ENCODE data around the gene ZNF25. TPM values are rescaled to one million over a fixed set of nuclear protein-coding genes. Genes with fewer than 3 reads are reported as not detected.

ZNF25 gene
- total and polyA plus RNA-seq, 9 of the 15 experiments (the other 6 are each of a cell fraction or from before 2014, with no cell fraction given) = 0.62 to 2.3 (median 1.6) TPM

DNA sequence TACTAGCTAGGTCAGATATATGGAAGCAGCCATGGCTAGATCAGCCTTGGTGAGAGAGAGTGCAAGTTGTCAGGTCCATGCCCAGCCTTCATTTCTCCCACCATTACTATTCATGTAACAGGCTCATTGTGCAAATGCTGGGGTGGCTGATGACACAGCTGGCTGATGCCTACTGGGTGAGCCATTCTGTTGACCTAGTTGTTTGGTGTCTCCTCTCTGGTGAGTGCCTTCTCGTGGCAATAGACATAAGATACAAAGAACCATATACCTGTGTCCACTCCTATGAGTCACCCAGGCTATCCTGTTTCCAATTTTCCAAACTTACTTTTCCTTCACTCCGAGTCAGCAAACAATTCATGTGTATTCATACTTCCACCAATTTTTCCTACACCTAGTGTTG lies 46.0 kb downstream of the ZNF25 start:
- Histone ChIP-seq H3K36me3 (ENCODE audit: control insufficient read depth, insufficient read depth, low read length) (no peaks in the 10 kb centered on the region), H3K4me1 (replicated peaks in 1 of 2; ENCODE audit: control insufficient read depth in 2 of 2, insufficient read depth in 2 of 2, low read length in 2 of 2) (no peaks in the 10 kb centered on the region), H3K9me1 (ENCODE audit: control insufficient read depth, insufficient read depth, low read length) (no peaks in the 10 kb centered on the region), H3K4me2 (ENCODE audit: insufficient read depth, low read length) (no peak overlapping the region), H3K9me3 (replicated peaks; ENCODE audit: control insufficient read depth, insufficient read depth, low read depth, low read length) (no peaks in the 10 kb centered on the region), H3K27me3 (ENCODE audit: control insufficient read depth in 2 of 2, insufficient read depth in 2 of 2, low read length in 2 of 2) (no peaks in the 10 kb centered on the region), H3K9ac (ENCODE audit: insufficient read depth in 1 of 2, low read depth in 2 of 2, low read length in 2 of 2) (no peak overlapping the region), H3K27ac (ENCODE audit: extremely low read depth, low read depth, low read length) (no peak overlapping the region), H2AFZ (ENCODE audit: low read depth, low read length) (no peak overlapping the region), H3K4me3 (no peak overlapping the region), H3K79me2 (ENCODE audit: control insufficient read depth, insufficient read depth, low read length) (no peaks in the 10 kb centered on the region), H4K20me1 (replicated peaks; ENCODE audit: control insufficient read depth, insufficient read depth, low read length) (no peaks in the 10 kb centered on the region)
- BruUV-seq (replicated peaks) = no TSS peak
- in situ Hi-C loops (cut with MboI) = no loop called here
- no peak for ATAC-seq
- 0% methylated on average over 2 of the region's 2 CpGs for WGBS (ENCODE audit: insufficient coverage, low coverage, missing lambda C conversion rate)
- no peak for FAIRE-seq
- TF ChIP-seq ZBTB8A (IDR thresholded peaks at IDR 0.05; ENCODE audit: partially characterized antibody) (no peak), PHTF2 (CRISPR knock-in tag; IDR thresholded peaks at IDR 0.05) (no peak), U2AF1 (optimal IDR thresholded peaks at IDR 0.05; ENCODE audit: low read depth, low read length) (no peak), KLF1 (tag; IDR thresholded peaks at IDR 0.05) (no peak), IRF2 (CRISPR knock-in tag; IDR thresholded peaks at IDR 0.05) (no peak), HDAC8 (tag; IDR thresholded peaks at IDR 0.05) (no peak)
- TF ChIP-seq, protein P1, sequence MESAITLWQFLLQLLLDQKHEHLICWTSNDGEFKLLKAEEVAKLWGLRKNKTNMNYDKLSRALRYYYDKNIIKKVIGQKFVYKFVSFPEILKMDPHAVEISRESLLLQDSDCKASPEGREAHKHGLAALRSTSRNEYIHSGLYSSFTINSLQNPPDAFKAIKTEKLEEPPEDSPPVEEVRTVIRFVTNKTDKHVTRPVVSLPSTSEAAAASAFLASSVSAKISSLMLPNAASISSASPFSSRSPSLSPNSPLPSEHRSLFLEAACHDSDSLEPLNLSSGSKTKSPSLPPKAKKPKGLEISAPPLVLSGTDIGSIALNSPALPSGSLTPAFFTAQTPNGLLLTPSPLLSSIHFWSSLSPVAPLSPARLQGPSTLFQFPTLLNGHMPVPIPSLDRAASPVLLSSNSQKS (CRISPR knock-in tag; IDR thresholded peaks at IDR 0.05) = no peak
- ChIA-PET POLR2A (interaction anchor here (0.6 kb wide), 1 partner anchor 7 kb away, joined by 3 read pairs; no protein-coding TSS in a partner anchor), CTCF (ENCODE audit: low intra/inter-chr PET ratio) (no interaction called here)
- intact Hi-C loops (cut with micrococcal nuclease) = loop anchor here (10.0 kb wide), 2 partner anchors 56 to 176 kb away; no protein-coding TSS in a partner anchor
- DNase-seq (ENCODE audit: extremely low read depth in 1 of 4, low spot score in 3 of 4) = no peak

All from K562 (cell line).